Activated T-cell treated with anti-CD3 and anti-CD28 coated beads, Interleukin-2, amount 50 U/mL, for 72 hours (primary cell): ENCODE measurements around the gene CDH7. TPM values are rescaled to one million over a fixed set of nuclear protein-coding genes. Genes with fewer than 3 reads are reported as not detected.

Experiments
- ATAC-seq, 2 donors: fragments of 150-1000 bp; cut with Tn5 transposase; replicated peaks in 1 of 2; 2 replicates each; pipeline ENCODE4 v1.10.0; 2021; ENCODE audit warnings: moderate library complexity in 2 of 2, mild to moderate bottlenecking in 1 of 2
- DNase-seq, 2 donors: peaks; one replicate each; pipeline ENCODE4 v3.0.0; 2021 to 2022; ENCODE audit warnings: mixed read lengths in 1 of 2
- H3K27ac Mint-ChIP-seq: one replicate; pipeline ENCODE4 v1.8.0; 2022; ENCODE audit warnings: mild to moderate bottlenecking, moderate library complexity, mixed read lengths
- H3K27me3 Mint-ChIP-seq: one replicate; pipeline ENCODE4 v1.8.0; 2022; ENCODE audit warnings: low read depth, mixed read lengths
- H3K36me3 Mint-ChIP-seq, 2 donors: one replicate each; pipeline ENCODE4 v1.8.0; 2022; ENCODE audit warnings: mixed read lengths in 2 of 2, mild to moderate bottlenecking in 1 of 2; ENCODE audit not compliant: insufficient read depth in 2 of 2
- H3K4me1 Mint-ChIP-seq: one replicate; pipeline ENCODE4 v1.8.0; 2022; ENCODE audit warnings: low read depth, mixed read lengths
- H3K4me3 Mint-ChIP-seq, 2 donors: one replicate each; pipeline ENCODE4 v1.8.0; 2022; ENCODE audit warnings: mild to moderate bottlenecking in 2 of 2, mixed read lengths in 2 of 2, moderate library complexity in 2 of 2
- H3K9me3 Mint-ChIP-seq, 2 donors: one replicate each; pipeline ENCODE4 v1.8.0; 2022; ENCODE audit warnings: mixed read lengths in 2 of 2
- total RNA-seq, 2 donors: library from RNA; stranded (reverse); gene quantifications; one replicate each; pipeline ENCODE4 v1.2.3, GENCODE V29; 2022

CDH7 gene
- total RNA-seq, 2 donors from 2014 or later: not detected

- Mint-ChIP-seq H3K9me3 (peaks cover 7 to 11% of the 10 kb centered on the region in 2 donors), H3K27ac (no peak overlapping the region), H3K27me3 (no peaks in the 10 kb centered on the region), H3K36me3 (no peaks in the 10 kb centered on the region), H3K4me1 (no peaks in the 10 kb centered on the region), H3K4me3 (no peak overlapping the region)
- DNase-seq (no peak), ATAC-seq (no peak)
These were observed 118.7 kb downstream of the CDH7 start for GRCh38 chr18:65869527-65869926.

GRCh38 chr18:65876310-65876709, 125.5 kb downstream of the CDH7 start:
- Mint-ChIP-seq H3K4me1 (no peaks in the 10 kb centered on the region), H3K9me3 (peaks cover 8 to 12% of the 10 kb centered on the region in 2 donors)

GRCh38 chr18:65897292-65897691, 146.5 kb downstream of the CDH7 start:
- Mint-ChIP-seq H3K27ac (no peak overlapping the region), H3K36me3 (no peaks in the 10 kb centered on the region), H3K27me3 (no peaks in the 10 kb centered on the region), H3K4me3 (no peak overlapping the region), H3K9me3 (peaks cover 2 to 8% of the 10 kb centered on the region in 2 donors), H3K4me1 (no peaks in the 10 kb centered on the region)
- ATAC-seq: no peak
- DNase-seq: no peak

More at GRCh38 chr18:65876310-65876709, 125.5 kb downstream of the CDH7 start:
- H3K4me3 Mint-ChIP-seq: no peak overlapping the region
- H3K27ac Mint-ChIP-seq: no peak overlapping the region
- ATAC-seq: no peak
- H3K36me3 Mint-ChIP-seq: no peaks in the 10 kb centered on the region
- DNase-seq: no peak
- H3K27me3 Mint-ChIP-seq: no peaks in the 10 kb centered on the region

- Mint-ChIP-seq H3K36me3 (no peaks in the 10 kb centered on the region), H3K27me3 (no peaks in the 10 kb centered on the region), H3K27ac (no peak overlapping the region), H3K4me3 (no peak overlapping the region), H3K4me1 (no peaks in the 10 kb centered on the region), H3K9me3 (peaks cover 2% of the 10 kb centered on the region in 2 donors)
- ATAC-seq (no peak), DNase-seq (no peak)
These were observed 150.7 kb downstream of the CDH7 start for GRCh38 chr18:65901522-65901921.

- no peak for ATAC-seq
- Mint-ChIP-seq H3K4me3 (no peak overlapping the region), H3K36me3 (peaks cover 0 to 2% of the 10 kb centered on the region in 2 donors), H3K27ac (no peak overlapping the region), H3K9me3 (peaks cover 0 to 4% of the 10 kb centered on the region in 2 donors), H3K4me1 (no peaks in the 10 kb centered on the region), H3K27me3 (no peaks in the 10 kb centered on the region)
- no peak for DNase-seq
These were observed 155.8 kb downstream of the CDH7 start for GRCh38 chr18:65906621-65907034.

- no peak overlapping the region for H3K27ac Mint-ChIP-seq
- no peaks in the 10 kb centered on the region for H3K27me3 Mint-ChIP-seq
- H3K9me3 Mint-ChIP-seq: peaks cover 0 to 2% of the 10 kb centered on the region in 2 donors
- no peaks in the 10 kb centered on the region for H3K4me1 Mint-ChIP-seq
- ATAC-seq (no peak), DNase-seq (no peak)
- H3K36me3 Mint-ChIP-seq: peaks cover 0 to 2% of the 10 kb centered on the region in 2 donors
- no peak overlapping the region for H3K4me3 Mint-ChIP-seq
These were observed 156.5 kb downstream of the CDH7 start for GRCh38 chr18:65907281-65907680.

GRCh38 chr18:65919018-65919417, 168.2 kb downstream of the CDH7 start:
- H3K4me1 Mint-ChIP-seq: no peaks in the 10 kb centered on the region

GRCh38 chr18:65919663-65920062, 168.9 kb downstream of the CDH7 start:
- Mint-ChIP-seq H3K9me3 (peaks cover 0 to 2% of the 10 kb centered on the region in 2 donors), H3K4me1 (no peaks in the 10 kb centered on the region), H3K27ac (no peak overlapping the region), H3K36me3 (no peaks in the 10 kb centered on the region), H3K27me3 (no peaks in the 10 kb centered on the region), H3K4me3 (no peak overlapping the region)
- ATAC-seq (no peak), DNase-seq (no peak)

More at GRCh38 chr18:65919018-65919417, 168.2 kb downstream of the CDH7 start:
- no peak overlapping the region for H3K27ac Mint-ChIP-seq
- no peaks in the 10 kb centered on the region for H3K27me3 Mint-ChIP-seq
- DNase-seq (no peak), ATAC-seq (no peak)
- peaks cover 0 to 2% of the 10 kb centered on the region in 2 donors for H3K9me3 Mint-ChIP-seq
- no peaks in the 10 kb centered on the region for H3K36me3 Mint-ChIP-seq
- no peak overlapping the region for H3K4me3 Mint-ChIP-seq

GRCh38 chr18:65922103-65922502, 171.3 kb downstream of the CDH7 start:
- ATAC-seq (no peak), DNase-seq (no peak)
- Mint-ChIP-seq H3K4me3 (no peak overlapping the region), H3K4me1 (no peaks in the 10 kb centered on the region), H3K27me3 (no peaks in the 10 kb centered on the region), H3K36me3 (no peaks in the 10 kb centered on the region), H3K27ac (no peak overlapping the region), H3K9me3 (peaks cover 0 to 2% of the 10 kb centered on the region in 2 donors)

GRCh38 chr18:65924904-65925303, 174.1 kb downstream of the CDH7 start:
- peaks cover 0 to 2% of the 10 kb centered on the region in 2 donors for H3K9me3 Mint-ChIP-seq
- ATAC-seq: no peak
- no peak for DNase-seq

GRCh38 chr18:65934874-65935273, 184.1 kb downstream of the CDH7 start:
- no peaks in the 10 kb centered on the region for H3K4me1 Mint-ChIP-seq
- H3K27me3 Mint-ChIP-seq: no peaks in the 10 kb centered on the region
- peaks cover 10 to 14% of the 10 kb centered on the region in 2 donors for H3K9me3 Mint-ChIP-seq
- H3K36me3 Mint-ChIP-seq: no peaks in the 10 kb centered on the region
- H3K4me3 Mint-ChIP-seq: no peak overlapping the region
- no peak overlapping the region for H3K27ac Mint-ChIP-seq
- ATAC-seq: no peak
- no peak for DNase-seq

More at GRCh38 chr18:65924904-65925303, 174.1 kb downstream of the CDH7 start:
- H3K27me3 Mint-ChIP-seq: no peaks in the 10 kb centered on the region
- no peak overlapping the region for H3K27ac Mint-ChIP-seq
- H3K4me1 Mint-ChIP-seq: no peaks in the 10 kb centered on the region
- H3K36me3 Mint-ChIP-seq: no peaks in the 10 kb centered on the region
- H3K4me3 Mint-ChIP-seq: no peak overlapping the region

GRCh38 chr18:65936678-65937077, 185.9 kb downstream of the CDH7 start:
- ATAC-seq: no peak
- no peaks in the 10 kb centered on the region for H3K4me1 Mint-ChIP-seq
- no peaks in the 10 kb centered on the region for H3K36me3 Mint-ChIP-seq
- no peak overlapping the region for H3K4me3 Mint-ChIP-seq
- no peak overlapping the region for H3K27ac Mint-ChIP-seq
- H3K9me3 Mint-ChIP-seq: peaks cover 10 to 14% of the 10 kb centered on the region in 2 donors
- DNase-seq: no peak
- no peaks in the 10 kb centered on the region for H3K27me3 Mint-ChIP-seq

GRCh38 chr18:65937180-65937579, 186.4 kb downstream of the CDH7 start:
- no peak for DNase-seq

GRCh38 chr18:65938592-65939372, 188.0 kb downstream of the CDH7 start:
- H3K4me1 Mint-ChIP-seq: no peaks in the 10 kb centered on the region
- peaks cover 5 to 11% of the 10 kb centered on the region in 2 donors for H3K9me3 Mint-ChIP-seq
- no peak overlapping the region for H3K4me3 Mint-ChIP-seq
- ATAC-seq (no peak), DNase-seq (peak in 1 of 2 donors; percentile 1)
- H3K27ac Mint-ChIP-seq: no peak overlapping the region
- no peaks in the 10 kb centered on the region for H3K27me3 Mint-ChIP-seq
- H3K36me3 Mint-ChIP-seq: no peaks in the 10 kb centered on the region

More at GRCh38 chr18:65937180-65937579, 186.4 kb downstream of the CDH7 start:
- Mint-ChIP-seq H3K27me3 (no peaks in the 10 kb centered on the region), H3K36me3 (no peaks in the 10 kb centered on the region), H3K4me3 (no peak overlapping the region), H3K27ac (no peak overlapping the region), H3K9me3 (peaks cover 7 to 14% of the 10 kb centered on the region in 2 donors), H3K4me1 (no peaks in the 10 kb centered on the region)
- ATAC-seq: no peak
